ENCODE data around the gene ATP2A2.
"Not testable (repeated sequence)": the region's sequence is repeated elsewhere in the genome, so short reads cannot be mapped to it uniquely, and the experiment has no call there.

Gene ATP2A2

GRCh38 chr12:110333201-110333600 is 52.2 kb downstream of the ATP2A2 start:
- no peak overlapping the region for H3K4me3 ChIP-seq (ENCODE audit: low read length)
- TF ChIP-seq CTCF (conservative IDR thresholded peaks at IDR 0.05; ENCODE audit: low read depth, low read length), result no peak
- no peak for DNase-seq (ENCODE audit: low read depth)

GRCh38 chr12:110335481-110336045 is 54.5 kb downstream of the ATP2A2 start:
- no peak overlapping the region for H3K4me3 ChIP-seq (ENCODE audit: low read length)
- DNase-seq (ENCODE audit: low read depth), result no peak
- no peak for TF ChIP-seq CTCF (conservative IDR thresholded peaks at IDR 0.05; ENCODE audit: low read depth, low read length)

GRCh38 chr12:110337912-110338710 is 57.1 kb downstream of the ATP2A2 start:
- DNase-seq (ENCODE audit: low read depth), result no peak

GRCh38 chr12:110338754-110339153 is 57.7 kb downstream of the ATP2A2 start:
- DNase-seq (ENCODE audit: low read depth), result no peak
- H3K4me3 ChIP-seq (ENCODE audit: low read length), result no peak overlapping the region
- TF ChIP-seq CTCF (conservative IDR thresholded peaks at IDR 0.05; ENCODE audit: low read depth, low read length), result no peak

More at GRCh38 chr12:110337912-110338710, 57.1 kb downstream of the ATP2A2 start:
- no peak overlapping the region for H3K4me3 ChIP-seq (ENCODE audit: low read length)
- no peak for TF ChIP-seq CTCF (conservative IDR thresholded peaks at IDR 0.05; ENCODE audit: low read depth, low read length)

- TF ChIP-seq CTCF (conservative IDR thresholded peaks at IDR 0.05; ENCODE audit: low read depth, low read length), result no peak
- no peak overlapping the region for H3K4me3 ChIP-seq (ENCODE audit: low read length)
- DNase-seq (ENCODE audit: low read depth), result no peak
These were observed 58.3 kb downstream of the ATP2A2 start for GRCh38 chr12:110339184-110339952.

GRCh38 chr12:110340261-110340660 is 59.2 kb downstream of the ATP2A2 start:
- H3K4me3 ChIP-seq (ENCODE audit: low read length); DNase-seq (ENCODE audit: low read depth): not testable (repeated sequence)

GRCh38 chr12:110340706-110341105 is 59.7 kb downstream of the ATP2A2 start:
- no peak for DNase-seq (ENCODE audit: low read depth)
- no peak for TF ChIP-seq CTCF (conservative IDR thresholded peaks at IDR 0.05; ENCODE audit: low read depth, low read length)
- H3K4me3 ChIP-seq (ENCODE audit: low read length), result no peak overlapping the region
